Measurements from ENCODE around the gene DYNLRB2.

GRCh38 chr16:80577485-80578280, 36.9 kb downstream of the DYNLRB2 start:
- no peak for TF ChIP-seq CTCF (IDR thresholded peaks at IDR 0.05; ENCODE audit: insufficient read depth, low read length)
- no peak for TF ChIP-seq POLR2AphosphoS5 (IDR thresholded peaks at IDR 0.05; ENCODE audit: low read depth)

All from HL-60 (cell line).